K562 (cell line): ENCODE results near the gene OR10X1. TPM values are rescaled to one million over a fixed set of nuclear protein-coding genes. Genes with fewer than 3 reads are reported as not detected.

ENCODE experiments used
- ATAC-seq: fragments of 200-7000 bp; cut with Tn5 transposase; 3 replicates; pipeline ENCODE4 v1.9.1; 2020; ENCODE audit warnings: moderate library complexity
- BruUV-seq: library from RNA; stranded (reverse); fragments of 400-500 nt; replicated peaks from 2 replicates; lab custom pipeline; 2021; lab: Mats Ljungman, UMichigan
- CTCF ChIA-PET: fragments of 300-600 bp; formaldehyde crosslinking; extraction: SDS; loops from one replicate; lab custom pipeline; 2021; ENCODE audit warnings: low intra/inter-chr PET ratio; lab: Yijun Ruan, JAX
- POLR2A ChIA-PET: fragments of 300-600, 350-650 bp; sonication (Branson Sonifier 250); formaldehyde crosslinking; extraction: SDS; loops from one replicate; lab custom pipeline; 2021; ENCODE audit warnings: antibody characterized with exemption, inconsistent platforms; lab: Yijun Ruan, JAX
- DNase-seq, 4 experiments: peaks; one replicate each; pipeline versions ENCODE4 v3.0.0 to v3.0.0-alpha.2; 2011 to 2018; ENCODE audit warnings: low spot score in 3 of 4, mixed read lengths in 3 of 4; ENCODE audit errors: extremely low read depth in 1 of 4
- FAIRE-seq: peaks from 2 replicates; lab custom pipeline; 2011; peaks lifted over from hg19 to GRCh38; lab: Jason Lieb, UNC
- H2AFZ ChIP-seq: 2 replicates; pipeline ENCODE4 v1.6.0; 2011; ENCODE audit warnings: low read depth, low read length, control low read depth, inconsistent platforms
- H3K27ac ChIP-seq: fragments of 200-600 bp; 3 replicates; pipeline ENCODE4 v1.8.0; 2011; ENCODE audit warnings: low read depth, mild to moderate bottlenecking, control low read depth, inconsistent platforms, low read length, moderate library complexity, mixed read lengths; ENCODE audit errors: extremely low read depth
- H3K27me3 ChIP-seq, 2 experiments: fragments of 300-600 bp in 1 of 2; 2 replicates in 1 of 2; 3 replicates in 1 of 2; pipeline versions ENCODE4 v1.6.0 to v1.8.0; 2011; ENCODE audit warnings: inconsistent platforms in 2 of 2, low read length in 2 of 2, mild to moderate bottlenecking in 1 of 2, mixed read lengths in 1 of 2, moderate library complexity in 1 of 2; ENCODE audit not compliant: control insufficient read depth in 2 of 2, insufficient read depth in 2 of 2
- H3K36me3 ChIP-seq: fragments of 300-600 bp; 3 replicates; pipeline ENCODE4 v1.8.0; 2011; ENCODE audit warnings: mild to moderate bottlenecking, low read length, inconsistent platforms; ENCODE audit not compliant: control insufficient read depth, insufficient read depth
- H3K4me1 ChIP-seq, 2 experiments: fragments of 200-600 bp in 1 of 2; replicated peaks in 1 of 2; 2 replicates in 1 of 2; 3 replicates in 1 of 2; pipeline versions ENCODE4 v1.5.1 to v1.8.0; 2011; ENCODE audit warnings: inconsistent platforms in 2 of 2, low read length in 2 of 2, mild to moderate bottlenecking in 1 of 2, mixed read lengths in 1 of 2, moderate library complexity in 1 of 2; ENCODE audit not compliant: control insufficient read depth in 2 of 2, insufficient read depth in 2 of 2
- H3K4me2 ChIP-seq: 2 replicates; pipeline ENCODE4 v1.6.1; 2011; ENCODE audit warnings: low read length, control low read depth, inconsistent platforms, mixed read lengths; ENCODE audit not compliant: insufficient read depth
- H3K4me3 ChIP-seq: fragments of 200-600 bp; sonication (generic), shearing (Covaris generic); 2 replicates; pipeline ENCODE4 v1.5.1; 2016; ENCODE audit warnings: control low read depth, inconsistent platforms
- H3K79me2 ChIP-seq: fragments of 200-600 bp; 3 replicates; pipeline ENCODE4 v1.8.0; 2011; ENCODE audit warnings: low read length, inconsistent platforms; ENCODE audit not compliant: control insufficient read depth, insufficient read depth
- H3K9ac ChIP-seq, 2 experiments: 2 replicates each; pipeline versions ENCODE4 v1.6.0 to v1.6.1; 2011; ENCODE audit warnings: low read depth in 2 of 2, low read length in 2 of 2, control low read depth in 1 of 2, inconsistent platforms in 1 of 2, mild to moderate bottlenecking in 1 of 2, mixed read lengths in 1 of 2; ENCODE audit not compliant: insufficient read depth in 1 of 2
- H3K9me1 ChIP-seq: one replicate; pipeline ENCODE4 v1.6.0; 2011; ENCODE audit warnings: inconsistent platforms, mild to moderate bottlenecking, low read length, moderate library complexity; ENCODE audit not compliant: control insufficient read depth, insufficient read depth
- H3K9me3 ChIP-seq: replicated peaks from 2 replicates; pipeline ENCODE4 v1.5.1; 2011; ENCODE audit warnings: low read depth, low read length, inconsistent platforms; ENCODE audit not compliant: control insufficient read depth, insufficient read depth
- H4K20me1 ChIP-seq: replicated peaks from 2 replicates; pipeline ENCODE4 v1.6.1; 2011; ENCODE audit warnings: low read length, inconsistent platforms, mixed read lengths; ENCODE audit not compliant: control insufficient read depth, insufficient read depth
- ADNP ChIP-seq: fragments of 200-800 bp; sonication (Bioruptor generic); IDR thresholded peaks from 2 replicates; pipeline ENCODE4 v1.6.1; 2016; ENCODE audit warnings: missing genetic modification characterization, missing compliant biosample characterization
- GATAD2A ChIP-seq: fragments of 450-650 bp; IDR thresholded peaks from 2 replicates; pipeline ENCODE4 v1.6.1; 2017
- HDAC1 ChIP-seq, 2 experiments: fragments of 450-650 bp; IDR thresholded peaks; 2 replicates each; pipeline ENCODE4 v1.6.1; 2016 to 2017; ENCODE audit warnings: inconsistent platforms in 1 of 2, mild to moderate bottlenecking in 1 of 2, moderate library complexity in 1 of 2
- MAFK ChIP-seq: IDR thresholded peaks from 2 replicates; pipeline ENCODE4 v1.6.1; 2011; ENCODE audit warnings: low read length, improper control_type of control experiment
- MTA2 ChIP-seq: fragments of 450-650 bp; IDR thresholded peaks from 2 replicates; pipeline ENCODE4 v1.6.1; 2016; ENCODE audit warnings: low read depth
- NR2C1 ChIP-seq, 2 experiments: fragments of 450-650 bp; IDR thresholded peaks; 2 replicates each; pipeline ENCODE4 v1.6.1; 2017; ENCODE audit warnings: mild to moderate bottlenecking in 2 of 2, antibody characterized with exemption in 1 of 2, inconsistent platforms in 1 of 2, missing compliant biosample characterization in 1 of 2, missing genetic modification characterization in 1 of 2
- OTX1 ChIP-seq: fragments of 450-650 bp; formaldehyde crosslinking; IDR thresholded peaks from 2 replicates; pipeline ENCODE4 v1.4.0; 2022; ENCODE audit warnings: mild to moderate bottlenecking
- PHF21A ChIP-seq: fragments of 450-650 bp; IDR thresholded peaks from 2 replicates; pipeline ENCODE4 v1.6.1; 2017; ENCODE audit warnings: low read depth, borderline replicate concordance
- SMAD1 ChIP-seq: fragments of 150-350 bp; IDR thresholded peaks from 2 replicates; pipeline ENCODE4 v1.6.1; 2014; ENCODE audit warnings: low read length, low read depth; ENCODE audit not compliant: partially characterized antibody
- ZFX ChIP-seq: sonication (generic); formaldehyde crosslinking; IDR thresholded peaks from 2 replicates; pipeline ENCODE4 v1.8.0; 2022; ENCODE audit warnings: mild to moderate bottlenecking, missing genetic modification reagents, moderate library complexity
- ZNF165 ChIP-seq: fragments of 250-450 bp; sonication (Bioruptor Pico); IDR thresholded peaks from 2 replicates; pipeline ENCODE4 v1.4.0; 2020; ENCODE audit warnings: borderline replicate concordance
- WGBS: fragments of 100-300 bp; shearing (Covaris generic); methylation state at CpG from one replicate; pipeline ENCODE4 v1.1.6; 2016; ENCODE audit warnings: low coverage, mixed read lengths; ENCODE audit not compliant: insufficient coverage; ENCODE audit errors: missing lambda C conversion rate; 5-methylcytosine and 5-hydroxymethylcytosine counted together
- in situ Hi-C: fragments of 300-500 bp; cut with MboI; formaldehyde crosslinking; loops from 4 replicates; pipeline ENCODE4 v1.15.0; 2018; ENCODE audit warnings: inconsistent platforms, mixed read lengths
- intact Hi-C: fragments of 100-400 bp; cut with micrococcal nuclease; formaldehyde crosslinking; loops from 2 replicates; pipeline ENCODE4 v1.14.2; 2022
- polyA plus RNA-seq, 8 experiments: library from polyadenylated mRNA; depleted of rRNA in 4 of 8; stranded (reverse) in 5 of 8; unstranded in 3 of 8; fragments of >200 nt; fragmentation: Nextera tagmentation in 2 of 8; fragmentation: Illumina TruSeq in 1 of 8; extraction: Ambion mirVana in 2 of 8; extraction: Trizol in 1 of 8; gene quantifications; 2 replicates each; pipeline versions ENCODE4 v1.2.1 to v1.2.3, GENCODE V29; 2011 to 2014; ENCODE audit warnings: inconsistent platforms in 1 of 8, missing spikeins in 1 of 8
- total RNA-seq, 7 experiments: library from RNA; depleted of rRNA in 6 of 7; stranded (reverse); fragments of >200 nt in 6 of 7; fragmentation: Illumina TruSeq in 2 of 7; extraction: Trizol in 2 of 7; gene quantifications; 2 replicates each; pipeline versions ENCODE4 v1.2.1 to v1.2.3, GENCODE V29; 2011 to 2021; ENCODE audit warnings: low replicate concordance in 1 of 7
- TF ChIP-seq, protein P1 (sequence below): fragments of 450-650 bp; IDR thresholded peaks from 2 replicates; pipeline ENCODE4 v1.6.1; 2014; ENCODE audit warnings: low read depth, mild to moderate bottlenecking, moderate library complexity, borderline replicate concordance
- TF ChIP-seq, protein P2 (sequence below): fragments of 450-650 bp; IDR thresholded peaks from 2 replicates; pipeline ENCODE4 v1.6.1; 2016; ENCODE audit warnings: mild to moderate bottlenecking
- TF ChIP-seq, protein P3 (sequence below), 3 experiments: fragments of 200-800 bp in 1 of 3; fragments of 250-450 bp in 1 of 3; fragments of 450-650 bp in 1 of 3; sonication (Bioruptor Pico) in 1 of 3; sonication (Bioruptor generic) in 1 of 3; formaldehyde crosslinking in 1 of 3; IDR thresholded peaks; 2 replicates each; pipeline versions ENCODE4 v1.6.1 to v1.8.0; 2016 to 2022; ENCODE audit warnings: mild to moderate bottlenecking in 2 of 3, missing genetic modification characterization in 2 of 3, missing compliant biosample characterization in 1 of 3, moderate library complexity in 1 of 3

Gene OR10X1
- total and polyA plus RNA-seq, 9 of the 15 experiments (the other 6 are each of a cell fraction or from before 2014, with no cell fraction given): not detected

DNA sequence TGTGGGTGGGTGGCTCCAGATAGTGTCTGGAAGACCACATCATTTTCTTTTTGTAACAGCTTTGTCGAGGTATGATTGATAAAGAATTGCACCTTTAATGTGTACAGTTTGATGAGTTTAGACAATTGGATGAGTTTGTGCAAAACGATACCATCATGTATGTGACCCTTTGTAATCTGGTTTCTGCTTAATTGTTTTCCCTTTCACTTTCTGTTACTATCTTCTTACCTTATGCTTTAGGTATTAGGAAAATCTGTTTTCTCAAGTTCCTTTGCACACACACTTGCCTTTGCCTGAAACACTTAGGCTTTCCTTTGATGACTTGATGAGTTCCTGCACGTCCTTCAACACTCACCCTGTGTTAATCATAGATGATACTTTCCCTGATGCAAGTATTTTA, 32.2 kb upstream of the OR10X1 start:
- H3K79me2 ChIP-seq: no peaks in the 10 kb centered on the region
- BruUV-seq: no TSS peak
- no peak overlapping the region for H3K9ac ChIP-seq
- H3K27ac ChIP-seq: no peak overlapping the region
- no peak overlapping the region for H3K4me2 ChIP-seq
- 69% methylated on average over 3 of the region's 3 CpGs for WGBS
- no peaks in the 10 kb centered on the region for H3K27me3 ChIP-seq
- no peak overlapping the region for H3K4me3 ChIP-seq
- no peaks in the 10 kb centered on the region for H3K4me1 ChIP-seq
- in situ Hi-C loops: no loop called here
- peaks cover 59% of the 10 kb centered on the region for H3K36me3 ChIP-seq
- no peaks in the 10 kb centered on the region for H3K9me1 ChIP-seq
- POLR2A ChIA-PET: no interaction called here
- no peak for ATAC-seq
- H2AFZ ChIP-seq: no peak overlapping the region
- TF ChIP-seq HDAC1 (IDR thresholded peaks at IDR 0.05) (no peak), ZFX (no peak), GATAD2A (no peak), PHF21A (no peak), OTX1 (CRISPR knock-in tag) (no peak), NR2C1 (IDR thresholded peaks at IDR 0.05) (no peak), NR2C1 (tag; IDR thresholded peaks at IDR 0.05) (no peak), SMAD1 (no peak), ZNF165 (CRISPR knock-in tag) (no peak), MAFK (no peak), ADNP (no peak), MTA2 (no peak)
- TF ChIP-seq, protein P1, sequence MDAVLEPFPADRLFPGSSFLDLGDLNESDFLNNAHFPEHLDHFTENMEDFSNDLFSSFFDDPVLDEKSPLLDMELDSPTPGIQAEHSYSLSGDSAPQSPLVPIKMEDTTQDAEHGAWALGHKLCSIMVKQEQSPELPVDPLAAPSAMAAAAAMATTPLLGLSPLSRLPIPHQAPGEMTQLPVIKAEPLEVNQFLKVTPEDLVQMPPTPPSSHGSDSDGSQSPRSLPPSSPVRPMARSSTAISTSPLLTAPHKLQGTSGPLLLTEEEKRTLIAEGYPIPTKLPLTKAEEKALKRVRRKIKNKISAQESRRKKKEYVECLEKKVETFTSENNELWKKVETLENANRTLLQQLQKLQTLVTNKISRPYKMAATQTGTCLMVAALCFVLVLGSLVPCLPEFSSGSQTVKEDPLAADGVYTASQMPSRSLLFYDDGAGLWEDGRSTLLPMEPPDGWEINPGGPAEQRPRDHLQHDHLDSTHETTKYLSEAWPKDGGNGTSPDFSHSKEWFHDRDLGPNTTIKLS: no peak
- TF ChIP-seq, protein P2, sequence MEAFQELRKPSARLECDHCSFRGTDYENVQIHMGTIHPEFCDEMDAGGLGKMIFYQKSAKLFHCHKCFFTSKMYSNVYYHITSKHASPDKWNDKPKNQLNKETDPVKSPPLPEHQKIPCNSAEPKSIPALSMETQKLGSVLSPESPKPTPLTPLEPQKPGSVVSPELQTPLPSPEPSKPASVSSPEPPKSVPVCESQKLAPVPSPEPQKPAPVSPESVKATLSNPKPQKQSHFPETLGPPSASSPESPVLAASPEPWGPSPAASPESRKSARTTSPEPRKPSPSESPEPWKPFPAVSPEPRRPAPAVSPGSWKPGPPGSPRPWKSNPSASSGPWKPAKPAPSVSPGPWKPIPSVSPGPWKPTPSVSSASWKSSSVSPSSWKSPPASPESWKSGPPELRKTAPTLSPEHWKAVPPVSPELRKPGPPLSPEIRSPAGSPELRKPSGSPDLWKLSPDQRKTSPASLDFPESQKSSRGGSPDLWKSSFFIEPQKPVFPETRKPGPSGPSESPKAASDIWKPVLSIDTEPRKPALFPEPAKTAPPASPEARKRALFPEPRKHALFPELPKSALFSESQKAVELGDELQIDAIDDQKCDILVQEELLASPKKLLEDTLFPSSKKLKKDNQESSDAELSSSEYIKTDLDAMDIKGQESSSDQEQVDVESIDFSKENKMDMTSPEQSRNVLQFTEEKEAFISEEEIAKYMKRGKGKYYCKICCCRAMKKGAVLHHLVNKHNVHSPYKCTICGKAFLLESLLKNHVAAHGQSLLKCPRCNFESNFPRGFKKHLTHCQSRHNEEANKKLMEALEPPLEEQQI: no peak
- TF ChIP-seq, protein P3, sequence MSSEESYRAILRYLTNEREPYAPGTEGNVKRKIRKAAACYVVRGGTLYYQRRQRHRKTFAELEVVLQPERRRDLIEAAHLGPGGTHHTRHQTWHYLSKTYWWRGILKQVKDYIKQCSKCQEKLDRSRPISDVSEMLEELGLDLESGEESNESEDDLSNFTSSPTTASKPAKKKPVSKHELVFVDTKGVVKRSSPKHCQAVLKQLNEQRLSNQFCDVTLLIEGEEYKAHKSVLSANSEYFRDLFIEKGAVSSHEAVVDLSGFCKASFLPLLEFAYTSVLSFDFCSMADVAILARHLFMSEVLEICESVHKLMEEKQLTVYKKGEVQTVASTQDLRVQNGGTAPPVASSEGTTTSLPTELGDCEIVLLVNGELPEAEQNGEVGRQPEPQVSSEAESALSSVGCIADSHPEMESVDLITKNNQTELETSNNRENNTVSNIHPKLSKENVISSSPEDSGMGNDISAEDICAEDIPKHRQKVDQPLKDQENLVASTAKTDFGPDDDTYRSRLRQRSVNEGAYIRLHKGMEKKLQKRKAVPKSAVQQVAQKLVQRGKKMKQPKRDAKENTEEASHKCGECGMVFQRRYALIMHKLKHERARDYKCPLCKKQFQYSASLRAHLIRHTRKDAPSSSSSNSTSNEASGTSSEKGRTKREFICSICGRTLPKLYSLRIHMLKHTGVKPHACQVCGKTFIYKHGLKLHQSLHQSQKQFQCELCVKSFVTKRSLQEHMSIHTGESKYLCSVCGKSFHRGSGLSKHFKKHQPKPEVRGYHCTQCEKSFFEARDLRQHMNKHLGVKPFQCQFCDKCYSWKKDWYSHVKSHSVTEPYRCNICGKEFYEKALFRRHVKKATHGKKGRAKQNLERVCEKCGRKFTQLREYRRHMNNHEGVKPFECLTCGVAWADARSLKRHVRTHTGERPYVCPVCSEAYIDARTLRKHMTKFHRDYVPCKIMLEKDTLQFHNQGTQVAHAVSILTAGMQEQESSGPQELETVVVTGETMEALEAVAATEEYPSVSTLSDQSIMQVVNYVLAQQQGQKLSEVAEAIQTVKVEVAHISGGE (CRISPR knock-in tag; IDR thresholded peaks at IDR 0.05): no peak
- FAIRE-seq: no peak
- H4K20me1 ChIP-seq: no peaks in the 10 kb centered on the region
- H3K9me3 ChIP-seq: no peaks in the 10 kb centered on the region
- DNase-seq: no peak
- intact Hi-C loops: no loop called here
- CTCF ChIA-PET: no interaction called here
